ENCODE results near the gene TSPY9. TPM values are rescaled to one million over a fixed set of nuclear protein-coding genes. Genes with fewer than 3 reads are reported as not detected.
"Not testable (repeated sequence)": the region's sequence is repeated elsewhere in the genome, so short reads cannot be mapped to it uniquely, and the experiment has no call there.

TSPY9 gene
- total RNA-seq, 1 experiment from 2014 or later = not detected

DNA sequence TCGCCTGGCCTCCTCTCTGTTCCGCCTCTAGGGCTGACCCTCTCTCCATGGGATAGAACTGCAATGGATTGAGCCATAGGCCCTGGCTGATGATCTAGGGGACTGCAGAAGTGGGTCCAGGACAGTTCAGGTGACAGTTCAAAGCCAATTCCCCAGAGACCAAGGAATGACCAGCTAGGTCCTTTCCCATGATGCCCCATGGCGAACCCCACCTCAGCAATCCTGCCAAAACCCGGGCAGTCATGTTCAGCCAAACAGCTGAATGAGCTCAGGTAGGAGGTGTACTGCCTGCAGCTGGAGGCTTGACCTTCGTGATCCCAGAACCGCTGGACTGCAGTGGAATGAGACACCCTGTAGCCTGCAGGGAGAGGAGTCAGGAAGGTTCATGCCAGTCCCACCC lies 17.3 kb downstream of the TSPY9 start:
- H3K9me3 ChIP-seq (ENCODE audit: control insufficient read depth, low read depth, low read length); H3K14ac ChIP-seq (ENCODE audit: insufficient read depth, low read length); DNase-seq; H3K4me2 ChIP-seq (ENCODE audit: insufficient read depth, insufficient read length, low read length); H4K91ac ChIP-seq (ENCODE audit: insufficient read length, low read depth, low read length); H3K27me3 Mint-ChIP-seq (ENCODE audit: low read depth); H2BK5ac ChIP-seq (ENCODE audit: insufficient read length, low read length); H3K4me1 Mint-ChIP-seq; H3K4me1 ChIP-seq (ENCODE audit: insufficient read depth, low read length); H3K79me2 ChIP-seq (ENCODE audit: insufficient read depth, low read length); H2AK5ac ChIP-seq (ENCODE audit: insufficient read length, low read length); H2BK12ac ChIP-seq (ENCODE audit: insufficient read length, low read depth, low read length); H2BK120ac ChIP-seq (ENCODE audit: low read depth, low read length, poor library complexity, severe bottlenecking); H3K4ac ChIP-seq (ENCODE audit: low read depth, low read length); H3K79me1 ChIP-seq (ENCODE audit: insufficient read depth, low read depth, low read length, poor library complexity, severe bottlenecking); H3T11ph ChIP-seq (ENCODE audit: low read length); H2AFZ ChIP-seq (ENCODE audit: low read length); H3K9me3 Mint-ChIP-seq; H3K36me3 Mint-ChIP-seq (ENCODE audit: insufficient read depth in 1 of 3, low read depth in 3 of 3); H2BK20ac ChIP-seq (ENCODE audit: low read depth, low read length, poor library complexity, severe bottlenecking); H3K27ac Mint-ChIP-seq; H4K5ac ChIP-seq (ENCODE audit: insufficient read length, low read depth, low read length); H3K18ac ChIP-seq (ENCODE audit: insufficient read length, low read depth, low read length); H4K8ac ChIP-seq (replicated peaks; ENCODE audit: insufficient read length, low read depth, low read length); H2BK15ac ChIP-seq (ENCODE audit: low read depth, low read length); H3K56ac ChIP-seq (ENCODE audit: insufficient read length, low read depth, low read length); H3K23me2 ChIP-seq (ENCODE audit: insufficient read length, low read depth, low read length, poor library complexity, severe bottlenecking); H4K20me1 ChIP-seq (ENCODE audit: control insufficient read depth, insufficient read depth, insufficient read length); H3K23ac ChIP-seq (ENCODE audit: insufficient read length, low read depth, low read length); H3K27ac ChIP-seq (ENCODE audit: insufficient read length, low read depth, low read length); H3K4me3 Mint-ChIP-seq; H3K9ac ChIP-seq (ENCODE audit: extremely low read depth, insufficient read length, low read length); H3K27me3 ChIP-seq (ENCODE audit: insufficient read depth, low read length): not testable (repeated sequence)
- no CpG with 5 or more reads among the region's 6 CpGs for WGBS (ENCODE audit: extremely low coverage, insufficient read length, low lambda C conversion rate)

DNA sequence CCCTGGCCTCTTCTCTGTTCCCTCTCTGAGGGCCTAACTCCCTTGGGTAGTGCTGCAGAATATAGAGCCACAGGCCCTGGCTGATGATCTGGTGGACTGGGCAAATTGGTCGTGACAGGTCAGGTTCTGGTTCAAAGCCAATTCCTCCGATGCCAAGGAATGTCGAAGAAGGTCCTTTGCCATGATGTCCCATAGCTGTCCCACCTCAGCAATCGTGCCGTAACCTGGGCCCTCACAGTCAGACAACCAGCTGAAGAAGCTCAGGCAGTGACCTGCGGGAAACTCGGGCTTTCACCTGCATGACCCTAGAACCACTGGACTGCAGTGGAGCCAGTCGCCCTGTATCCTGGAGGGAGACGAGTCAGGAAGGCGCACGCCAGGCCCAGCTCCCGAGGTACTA lies 29.2 kb downstream of the TSPY9 start:
- H3K27ac Mint-ChIP-seq; H3K27me3 ChIP-seq (ENCODE audit: insufficient read depth, low read length); H3K4ac ChIP-seq (ENCODE audit: low read depth, low read length); H3K23me2 ChIP-seq (ENCODE audit: insufficient read length, low read depth, low read length, poor library complexity, severe bottlenecking); H3K79me1 ChIP-seq (ENCODE audit: insufficient read depth, low read depth, low read length, poor library complexity, severe bottlenecking); H3K9ac ChIP-seq (ENCODE audit: extremely low read depth, insufficient read length, low read length); H2BK5ac ChIP-seq (ENCODE audit: insufficient read length, low read length); H2BK15ac ChIP-seq (ENCODE audit: low read depth, low read length); H3K18ac ChIP-seq (ENCODE audit: insufficient read length, low read depth, low read length); H3K36me3 Mint-ChIP-seq (ENCODE audit: insufficient read depth in 1 of 3, low read depth in 3 of 3); H3K4me1 Mint-ChIP-seq; H3K23ac ChIP-seq (ENCODE audit: insufficient read length, low read depth, low read length); H3K9me3 ChIP-seq (ENCODE audit: control insufficient read depth, low read depth, low read length); H3K56ac ChIP-seq (ENCODE audit: insufficient read length, low read depth, low read length); H2BK12ac ChIP-seq (ENCODE audit: insufficient read length, low read depth, low read length); H2BK20ac ChIP-seq (ENCODE audit: low read depth, low read length, poor library complexity, severe bottlenecking); H3K4me1 ChIP-seq (ENCODE audit: insufficient read depth, low read length); H3K4me3 Mint-ChIP-seq; H3K4me2 ChIP-seq (ENCODE audit: insufficient read depth, insufficient read length, low read length); H2AFZ ChIP-seq (ENCODE audit: low read length); H4K5ac ChIP-seq (ENCODE audit: insufficient read length, low read depth, low read length); H4K8ac ChIP-seq (replicated peaks; ENCODE audit: insufficient read length, low read depth, low read length); H4K91ac ChIP-seq (ENCODE audit: insufficient read length, low read depth, low read length); H3K14ac ChIP-seq (ENCODE audit: insufficient read depth, low read length); H4K20me1 ChIP-seq (ENCODE audit: control insufficient read depth, insufficient read depth, insufficient read length); H3K27me3 Mint-ChIP-seq (ENCODE audit: low read depth); H3K9me3 Mint-ChIP-seq; H2AK5ac ChIP-seq (ENCODE audit: insufficient read length, low read length); H3K27ac ChIP-seq (ENCODE audit: insufficient read length, low read depth, low read length); H3K79me2 ChIP-seq (ENCODE audit: insufficient read depth, low read length); DNase-seq; H2BK120ac ChIP-seq (ENCODE audit: low read depth, low read length, poor library complexity, severe bottlenecking); H3T11ph ChIP-seq (ENCODE audit: low read length): not testable (repeated sequence)
- WGBS (ENCODE audit: extremely low coverage, insufficient read length, low lambda C conversion rate) = no CpG with 5 or more reads among the region's 12 CpGs

Measured in H9 (cell line).